GM23338 (cell line): ENCODE results near the gene IRX2. TPM values are rescaled to one million over a fixed set of nuclear protein-coding genes. Genes with fewer than 3 reads are reported as not detected.

Experiments
- ATAC-seq: fragments of 200-7000 bp; cut with Tn5 transposase; 3 replicates; pipeline ENCODE4 v1.9.1; 2020
- DNase-seq: peaks from one replicate; pipeline ENCODE4 v3.0.0-alpha.2; 2015; ENCODE audit warnings: low spot score
- H2AFZ ChIP-seq: fragments of 200-600 bp; sonication (generic); 2 replicates; pipeline ENCODE4 v1.8.0; 2016; ENCODE audit warnings: antibody characterized with exemption, mild to moderate bottlenecking, moderate library complexity
- H3F3A ChIP-seq: fragments of 200-600 bp; sonication (generic); replicated peaks from 2 replicates; pipeline ENCODE4 v1.8.0; 2017; ENCODE audit warnings: antibody characterized with exemption, mixed run types, low read depth
- H3K27ac ChIP-seq: fragments of 200-600 bp; sonication (generic); 2 replicates; pipeline ENCODE4 v1.6.1; 2016; ENCODE audit warnings: low read depth
- H3K27me3 ChIP-seq: fragments of 200-600 bp; sonication (generic); 2 replicates; pipeline ENCODE4 v1.8.0; 2016; ENCODE audit warnings: mild to moderate bottlenecking, mixed run types, moderate library complexity; ENCODE audit not compliant: insufficient read depth
- H3K36me3 ChIP-seq: fragments of 200-600 bp; sonication (generic); 2 replicates; pipeline ENCODE4 v1.8.0; 2016; ENCODE audit warnings: mild to moderate bottlenecking; ENCODE audit not compliant: insufficient read depth
- H3K4me1 ChIP-seq: fragments of 200-600 bp; sonication (generic); 2 replicates; pipeline ENCODE4 v1.8.0; 2016; ENCODE audit warnings: mild to moderate bottlenecking, moderate library complexity; ENCODE audit not compliant: insufficient read depth
- H3K4me2 ChIP-seq: fragments of 200-600 bp; sonication (generic); 2 replicates; pipeline ENCODE4 v1.7.1; 2017; ENCODE audit warnings: mixed run types
- H3K4me3 ChIP-seq: fragments of 200-600 bp; sonication (generic); 2 replicates; pipeline ENCODE4 v1.6.1; 2016; ENCODE audit warnings: mixed run types
- H3K79me2 ChIP-seq: fragments of 200-600 bp; sonication (generic); replicated peaks from 2 replicates; pipeline ENCODE4 v1.8.0; 2017; ENCODE audit warnings: mild to moderate bottlenecking; ENCODE audit not compliant: insufficient read depth
- H3K9me2 ChIP-seq: fragments of 200-600 bp; sonication (generic); 2 replicates; pipeline ENCODE4 v1.8.0; 2017; ENCODE audit not compliant: insufficient read depth
- H4K20me1 ChIP-seq: fragments of 200-600 bp; sonication (generic); replicated peaks from 2 replicates; pipeline ENCODE4 v1.8.0; 2017; ENCODE audit warnings: mild to moderate bottlenecking; ENCODE audit not compliant: insufficient read depth
- H3K27ac Mint-ChIP-seq: 2 replicates; pipeline ENCODE4 v1.8.0; 2020; ENCODE audit warnings: inconsistent platforms, mild to moderate bottlenecking, moderate library complexity, mixed read lengths
- H3K27me3 Mint-ChIP-seq: 3 replicates; pipeline ENCODE4 v1.8.0; 2022; ENCODE audit warnings: low read depth, mild to moderate bottlenecking, moderate library complexity, mixed read lengths, inconsistent platforms; ENCODE audit not compliant: insufficient read depth, poor library complexity
- H3K36me3 Mint-ChIP-seq: 3 replicates; pipeline ENCODE4 v1.8.0; 2021; ENCODE audit warnings: low read depth, mild to moderate bottlenecking, inconsistent platforms, moderate library complexity, mixed read lengths
- H3K4me1 Mint-ChIP-seq: 3 replicates; pipeline ENCODE4 v1.8.0; 2020; ENCODE audit warnings: mild to moderate bottlenecking, inconsistent platforms, mixed read lengths
- H3K4me3 Mint-ChIP-seq: 3 replicates; pipeline ENCODE4 v1.8.0; 2021; ENCODE audit warnings: moderate library complexity, mild to moderate bottlenecking, inconsistent platforms, mixed read lengths
- H3K9me3 Mint-ChIP-seq: 3 replicates; pipeline ENCODE4 v1.8.0; 2020; ENCODE audit warnings: moderate library complexity, mild to moderate bottlenecking, inconsistent platforms, mixed read lengths
- CREB1 ChIP-seq: fragments of 250-450 bp; sonication (Bioruptor Pico); IDR thresholded peaks from 2 replicates; pipeline ENCODE4 v1.5.0; 2020; ENCODE audit warnings: low read depth, mild to moderate bottlenecking, moderate library complexity
- CTCF ChIP-seq, 2 experiments: fragments of 200-600 bp in 1 of 2; sonication (generic) in 1 of 2; conservative IDR thresholded peaks; 2 replicates each; pipeline versions ENCODE4 v1.5.1 to v1.6.1; 2016 to 2017; ENCODE audit warnings: antibody characterized with exemption in 2 of 2, low read depth in 2 of 2, mild to moderate bottlenecking in 2 of 2, moderate library complexity in 1 of 2
- ETS1 ChIP-seq: IDR thresholded peaks from 2 replicates; pipeline ENCODE4 v1.6.1; 2016; ENCODE audit warnings: antibody characterized with exemption
- EZH2 ChIP-seq: fragments of 200-600 bp; sonication (generic); IDR thresholded peaks from one replicate; pipeline ENCODE4 v1.8.0; 2017; ENCODE audit warnings: antibody characterized with exemption, mild to moderate bottlenecking, low read depth; ENCODE audit not compliant: unreplicated experiment
- EZH2phosphoT487 ChIP-seq: fragments of 200-600 bp; sonication (generic); IDR thresholded peaks from one replicate; pipeline ENCODE4 v1.8.1; 2018; ENCODE audit warnings: antibody characterized with exemption; ENCODE audit not compliant: unreplicated experiment
- JUNB ChIP-seq: IDR thresholded peaks from one replicate; pipeline ENCODE4 v1.6.1; 2016; ENCODE audit warnings: antibody characterized with exemption; ENCODE audit not compliant: unreplicated experiment
- NANOG ChIP-seq: IDR thresholded peaks from 2 replicates; pipeline ENCODE4 v1.6.1; 2016; ENCODE audit warnings: antibody characterized with exemption, borderline replicate concordance
- POLR2AphosphoS5 ChIP-seq: IDR thresholded peaks from 2 replicates; pipeline ENCODE4 v1.6.1; 2016; ENCODE audit warnings: antibody characterized with exemption, low read depth
- REST ChIP-seq: IDR thresholded peaks from one replicate; pipeline ENCODE4 v1.6.1; 2018; ENCODE audit warnings: antibody characterized with exemption; ENCODE audit not compliant: unreplicated experiment
- STAT1 ChIP-seq: IDR thresholded peaks from one replicate; pipeline ENCODE4 v1.6.1; 2016; ENCODE audit warnings: antibody characterized with exemption; ENCODE audit not compliant: unreplicated experiment
- ZNF114 ChIP-seq: fragments of 250-450 bp; sonication (Bioruptor Pico); IDR thresholded peaks from 2 replicates; pipeline ENCODE4 v1.5.0; 2020; ENCODE audit warnings: mild to moderate bottlenecking, moderate library complexity
- ZNF331 ChIP-seq: fragments of 250-450 bp; sonication (Bioruptor Pico); IDR thresholded peaks from 2 replicates; pipeline ENCODE4 v1.5.0; 2020; ENCODE audit warnings: low read depth, mild to moderate bottlenecking, moderate library complexity
- ZNF462 ChIP-seq: fragments of 250-450 bp; sonication (Bioruptor Pico); IDR thresholded peaks from 2 replicates; pipeline ENCODE4 v1.5.0; 2020; ENCODE audit warnings: mild to moderate bottlenecking, moderate library complexity
- polyA plus RNA-seq: library from polyadenylated mRNA; unstranded; fragments of >200 nt; fragmentation: Nextera tagmentation; extraction: Ambion mirVana; gene quantifications from 2 replicates; pipeline ENCODE4 v1.2.1, GENCODE V29; 2016
- total RNA-seq: library from RNA; depleted of rRNA; stranded (reverse); fragments of >200 nt; shearing (Covaris generic); gene quantifications from 2 replicates; pipeline ENCODE4 v1.2.3, GENCODE V29; 2014

Gene IRX2
- total and polyA plus RNA-seq, 2 experiments from 2014 or later = 13.6 to 25.3 TPM

GRCh38 chr5:2800035-2800434 is 48.6 kb upstream of the IRX2 start:
- Histone ChIP-seq H3K4me2 (no peak overlapping the region), H3K9me2 (no peaks in the 10 kb centered on the region; the same call in 1 of the 2 replicates), H3K27ac (no peak overlapping the region), H3K4me1 (no peaks in the 10 kb centered on the region), H3K27me3 (no peaks in the 10 kb centered on the region), H3K79me2 (no peaks in the 10 kb centered on the region), H3F3A (no peaks in the 10 kb centered on the region), H2AFZ (no peak overlapping the region), H3K36me3 (no peaks in the 10 kb centered on the region), H3K4me3 (no peak overlapping the region), H4K20me1 (no peaks in the 10 kb centered on the region)
- Mint-ChIP-seq H3K27ac (no peak overlapping the region), H3K4me3 (no peak overlapping the region), H3K36me3 (no peaks in the 10 kb centered on the region), H3K27me3 (no peaks in the 10 kb centered on the region), H3K4me1 (no peaks in the 10 kb centered on the region), H3K9me3 (no peaks in the 10 kb centered on the region)
- no peak for TF ChIP-seq REST
- TF ChIP-seq CREB1 (CRISPR knock-in tag) = no peak
- TF ChIP-seq STAT1 = no peak
- TF ChIP-seq POLR2AphosphoS5 = no peak
- TF ChIP-seq JUNB = no peak
- no peak for TF ChIP-seq CTCF (conservative IDR thresholded peaks at IDR 0.05; ENCODE audit: low read depth in 2 of 2)
- no peak for TF ChIP-seq ZNF331 (CRISPR knock-in tag)
- TF ChIP-seq ZNF114 = no peak
- TF ChIP-seq ETS1 = no peak
- no peak for TF ChIP-seq EZH2phosphoT487
- TF ChIP-seq EZH2 = no peak
- no peak for TF ChIP-seq ZNF462 (CRISPR knock-in tag)
- TF ChIP-seq NANOG = no peak
- DNase-seq (no peak), ATAC-seq (no peak)
